Mesodermal cell (in vitro differentiated cells): ENCODE results near the gene MAP2K7.

ENCODE experiments used
- H3K27ac ChIP-seq: 2 replicates; pipeline ENCODE4 v1.7.0; 2013; ENCODE audit warnings: mild to moderate bottlenecking, low read depth, low read length, moderate library complexity; ENCODE audit not compliant: severe bottlenecking
- H3K36me3 ChIP-seq: 2 replicates; pipeline ENCODE4 v1.7.1; 2013; ENCODE audit warnings: mild to moderate bottlenecking, low read length, moderate library complexity; ENCODE audit not compliant: control insufficient read depth, insufficient read depth
- H3K4me1 ChIP-seq: one replicate; pipeline ENCODE4 v1.7.1; 2013; ENCODE audit warnings: mild to moderate bottlenecking, low read length; ENCODE audit not compliant: insufficient read depth, control insufficient read depth, poor library complexity, severe bottlenecking
- H3K4me3 ChIP-seq: 2 replicates; pipeline ENCODE4 v1.7.0; 2013; ENCODE audit warnings: low read length, control low read depth, mild to moderate bottlenecking; ENCODE audit not compliant: insufficient read depth, poor library complexity, severe bottlenecking; ENCODE audit errors: extremely low read depth
- H3K9me3 ChIP-seq: 2 replicates; pipeline ENCODE4 v1.7.1; 2013; ENCODE audit warnings: mild to moderate bottlenecking, low read length, moderate library complexity; ENCODE audit not compliant: control insufficient read depth
- WGBS, 2 experiments: methylation state at CpG; one replicate each; pipeline ENCODE4 v1.1.5; 2013; ENCODE audit warnings: missing lambda C conversion rate in 2 of 2; ENCODE audit not compliant: insufficient coverage in 2 of 2; 5-methylcytosine and 5-hydroxymethylcytosine counted together

Gene MAP2K7

DNA sequence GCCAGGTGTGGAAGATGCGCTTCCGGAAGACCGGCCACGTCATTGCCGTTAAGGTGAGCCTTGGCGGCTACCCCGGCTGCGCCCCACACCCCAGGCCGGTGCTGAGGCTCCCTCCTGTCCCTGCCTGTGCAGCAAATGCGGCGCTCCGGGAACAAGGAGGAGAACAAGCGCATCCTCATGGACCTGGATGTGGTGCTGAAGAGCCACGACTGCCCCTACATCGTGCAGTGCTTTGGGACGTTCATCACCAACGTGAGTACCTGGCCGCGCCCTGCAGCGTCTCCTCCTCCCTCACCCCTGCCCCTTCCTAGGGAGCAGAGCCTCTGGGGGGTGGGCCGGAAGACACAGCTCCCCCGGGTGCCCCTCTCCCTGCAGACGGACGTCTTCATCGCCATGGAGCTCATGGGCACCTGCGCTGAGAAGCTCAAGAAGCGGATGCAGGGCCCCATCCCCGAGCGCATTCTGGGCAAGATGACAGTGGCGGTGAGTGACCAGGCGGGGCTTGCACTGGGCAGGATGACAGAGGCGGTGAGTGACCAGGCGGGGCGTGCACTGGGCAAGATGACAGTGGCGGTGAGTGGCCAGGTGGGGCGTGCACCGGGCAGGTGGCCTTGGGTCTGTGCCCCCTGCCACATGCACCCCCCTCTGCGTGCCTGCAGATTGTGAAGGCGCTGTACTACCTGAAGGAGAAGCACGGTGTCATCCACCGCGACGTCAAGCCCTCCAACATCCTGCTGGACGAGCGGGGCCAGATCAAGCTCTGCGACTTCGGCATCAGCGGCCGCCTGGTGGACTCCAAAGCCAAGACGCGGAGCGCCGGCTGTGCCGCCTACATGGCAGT lies 6.9 kb downstream of the MAP2K7 start:
- H3K4me1 ChIP-seq = no peaks in the 10 kb centered on the region
- no peak overlapping the region for H3K27ac ChIP-seq
- H3K36me3 ChIP-seq = peaks cover 45% of the 10 kb centered on the region
- no peak overlapping the region for H3K4me3 ChIP-seq
- no peaks in the 10 kb centered on the region for H3K9me3 ChIP-seq
- 97% methylated on average over 49 to 50 of the region's 54 CpGs for WGBS, 2 experiments

DNA sequence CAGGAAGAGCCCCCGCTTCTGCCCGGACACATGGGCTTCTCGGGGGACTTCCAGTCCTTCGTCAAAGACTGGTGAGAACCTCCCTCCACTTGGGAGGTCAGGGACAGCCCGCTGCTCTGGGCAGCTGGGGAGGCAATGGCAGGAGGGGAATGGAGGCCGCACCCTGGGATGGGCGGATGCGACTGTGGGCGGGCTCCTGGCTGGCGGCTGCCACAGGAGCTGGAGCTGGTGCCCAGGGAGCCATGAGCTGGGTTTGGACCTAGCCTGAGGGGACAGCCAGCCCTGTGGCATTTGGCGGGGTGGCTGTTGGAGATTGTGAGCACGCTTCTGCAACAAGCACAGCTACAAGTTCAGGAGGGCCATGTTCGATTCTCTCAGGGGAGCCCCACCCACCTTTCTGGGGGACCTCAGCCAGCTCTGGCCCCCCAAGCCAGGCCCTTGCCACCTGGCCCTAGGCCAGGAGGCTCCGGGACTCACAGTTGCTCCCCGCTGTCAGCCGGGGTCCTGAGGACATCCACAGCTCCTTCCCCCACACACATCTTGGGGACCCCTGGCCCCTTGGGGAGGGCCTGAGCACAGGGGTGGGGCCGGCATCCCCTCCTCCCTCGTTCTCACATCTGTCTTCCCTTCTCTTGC lies 7.9 kb downstream of the MAP2K7 start:
- WGBS, 2 experiments = 94 to 96% methylated on average over 14 to 17 of the region's 18 CpGs
- H3K9me3 ChIP-seq = no peaks in the 10 kb centered on the region

DNA sequence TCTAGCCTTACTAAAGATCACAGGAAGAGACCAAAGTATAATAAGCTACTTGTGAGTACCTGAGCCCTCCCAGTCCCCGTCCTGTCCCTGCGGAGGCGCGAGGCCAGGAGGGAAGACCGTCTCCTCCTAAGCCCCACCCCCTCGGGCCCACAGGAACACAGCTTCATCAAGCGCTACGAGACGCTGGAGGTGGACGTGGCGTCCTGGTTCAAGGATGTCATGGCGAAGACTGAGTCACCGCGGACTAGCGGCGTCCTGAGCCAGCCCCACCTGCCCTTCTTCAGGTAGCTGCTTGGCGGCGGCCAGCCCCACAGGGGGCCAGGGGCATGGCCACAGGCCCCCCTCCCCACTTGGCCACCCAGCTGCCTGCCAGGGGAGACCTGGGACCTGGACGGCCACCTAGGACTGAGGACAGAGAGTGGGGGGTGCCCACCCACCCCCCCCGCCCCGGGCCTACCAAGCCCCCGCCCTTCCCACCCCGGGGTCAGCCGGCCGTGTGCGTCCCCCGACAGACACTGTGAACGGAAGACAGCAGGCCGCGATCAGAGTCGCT lies 8.5 kb downstream of the MAP2K7 start:
- WGBS, 2 experiments = 93 to 96% methylated on average over 21 to 26 of the region's 31 CpGs
- Histone ChIP-seq H3K4me1 (peaks cover 7% of the 10 kb centered on the region), H3K9me3 (no peaks in the 10 kb centered on the region), H3K4me3 (no peak overlapping the region), H3K36me3 (peaks cover 37% of the 10 kb centered on the region), H3K27ac (no peak overlapping the region)

More for the DNA sequence above, 7.9 kb downstream of the MAP2K7 start:
- Histone ChIP-seq H3K4me1 (peaks cover 3% of the 10 kb centered on the region), H3K4me3 (no peak overlapping the region), H3K36me3 (peaks cover 37% of the 10 kb centered on the region), H3K27ac (no peak overlapping the region)

DNA sequence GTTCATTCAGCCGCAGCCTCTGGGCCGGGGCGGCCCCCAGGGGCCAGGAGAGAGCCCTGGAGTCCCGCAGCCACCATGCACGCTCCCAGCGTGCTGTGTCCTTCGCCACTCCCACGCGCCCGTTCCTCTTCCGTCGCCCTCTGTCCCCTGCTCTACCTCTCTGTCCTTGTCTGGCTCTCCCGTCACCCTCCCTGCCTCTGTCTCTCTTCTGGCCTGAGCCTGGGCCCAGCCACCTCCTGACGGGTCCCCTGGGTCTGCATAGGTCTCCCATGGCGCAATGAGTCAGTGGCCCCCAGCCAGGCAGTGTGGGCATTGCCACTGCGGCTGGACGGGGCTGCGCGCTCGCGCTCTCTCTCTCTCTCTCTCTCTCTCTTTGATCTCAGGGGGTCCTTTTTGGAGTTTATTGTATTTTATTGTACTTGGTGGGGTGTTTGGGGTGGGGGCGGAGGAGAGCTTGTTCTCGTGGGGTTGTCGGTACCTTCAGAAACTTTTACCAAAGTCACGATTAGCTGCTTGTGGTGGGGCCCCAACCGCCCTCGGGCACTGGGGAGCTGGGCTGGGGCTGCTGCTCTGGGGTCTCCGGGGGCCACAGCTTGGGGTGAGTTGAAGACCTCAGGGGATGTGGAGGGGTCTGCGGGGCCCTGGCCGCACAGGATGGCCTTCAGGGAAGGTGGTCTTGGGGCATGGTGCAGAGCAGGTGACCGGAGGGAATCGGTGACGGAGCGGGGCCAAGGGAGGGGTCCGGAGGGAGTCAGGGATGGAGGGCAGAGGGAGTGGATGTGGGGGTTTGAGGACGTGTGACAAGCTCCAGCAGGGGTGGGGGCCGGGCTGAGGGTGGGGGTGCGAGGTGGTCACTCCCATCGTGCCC lies 9.3 kb downstream of the MAP2K7 start:
- Histone ChIP-seq H3K9me3 (no peaks in the 10 kb centered on the region), H3K27ac (no peak overlapping the region), H3K4me1 (peaks cover 8% of the 10 kb centered on the region), H3K4me3 (no peak overlapping the region), H3K36me3 (peaks cover 37% of the 10 kb centered on the region)
- 94 to 97% methylated on average over 15 to 30 of the region's 39 CpGs for WGBS, 2 experiments

DNA sequence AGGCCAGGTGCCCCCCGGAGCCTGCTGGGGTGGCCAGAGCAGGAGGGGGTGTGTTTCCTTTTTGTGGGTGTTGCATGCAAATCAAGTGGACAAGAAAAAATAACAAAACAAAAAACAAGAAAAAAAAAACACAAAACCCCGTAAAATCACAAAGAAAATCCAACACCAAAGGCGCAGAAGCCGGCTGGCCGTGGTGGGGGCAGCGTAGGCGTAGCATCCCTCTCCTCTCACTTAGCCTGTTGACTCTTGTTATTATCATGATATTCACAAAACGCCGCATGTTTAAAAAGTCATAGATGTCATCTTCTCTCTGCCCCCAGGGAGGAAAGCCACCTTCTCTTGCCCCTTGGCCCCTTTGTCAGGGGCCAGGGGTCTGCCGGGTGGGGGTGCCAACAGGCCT lies 10.0 kb downstream of the MAP2K7 start:
- no peak overlapping the region for H3K4me3 ChIP-seq
- peaks cover 37% of the 10 kb centered on the region for H3K36me3 ChIP-seq
- 96 to 97% methylated on average over 4 to 8 of the region's 10 CpGs for WGBS, 2 experiments
- H3K4me1 ChIP-seq = peaks cover 8% of the 10 kb centered on the region
- no peak overlapping the region for H3K27ac ChIP-seq
- H3K9me3 ChIP-seq = no peaks in the 10 kb centered on the region

DNA sequence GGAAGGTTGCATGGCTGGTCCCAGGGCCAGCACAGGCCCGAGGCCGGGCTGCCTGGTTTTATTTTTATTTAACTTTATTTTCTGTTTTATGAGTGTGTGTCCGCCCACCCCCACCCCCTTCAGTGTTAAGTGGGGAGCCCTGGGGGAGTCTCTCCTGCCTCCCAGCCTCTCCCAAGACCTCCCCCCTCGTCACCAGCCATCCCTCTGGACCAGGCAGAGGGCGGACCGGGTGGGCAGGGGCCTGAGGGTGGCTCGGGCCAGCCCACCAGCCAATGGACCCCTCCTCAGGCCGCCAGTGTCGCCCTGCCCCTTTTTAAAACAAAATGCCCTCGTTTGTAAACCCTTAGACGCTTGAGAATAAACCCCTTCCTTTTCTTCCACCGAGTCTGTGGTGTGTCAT lies 10.4 kb downstream of the MAP2K7 start:
- no peak overlapping the region for H3K4me3 ChIP-seq
- 86 to 97% methylated on average over 5 to 7 of the region's 12 CpGs for WGBS, 2 experiments
- no peaks in the 10 kb centered on the region for H3K9me3 ChIP-seq
- H3K36me3 ChIP-seq = peaks cover 37% of the 10 kb centered on the region
- peaks cover 8% of the 10 kb centered on the region for H3K4me1 ChIP-seq
- H3K27ac ChIP-seq = no peak overlapping the region

DNA sequence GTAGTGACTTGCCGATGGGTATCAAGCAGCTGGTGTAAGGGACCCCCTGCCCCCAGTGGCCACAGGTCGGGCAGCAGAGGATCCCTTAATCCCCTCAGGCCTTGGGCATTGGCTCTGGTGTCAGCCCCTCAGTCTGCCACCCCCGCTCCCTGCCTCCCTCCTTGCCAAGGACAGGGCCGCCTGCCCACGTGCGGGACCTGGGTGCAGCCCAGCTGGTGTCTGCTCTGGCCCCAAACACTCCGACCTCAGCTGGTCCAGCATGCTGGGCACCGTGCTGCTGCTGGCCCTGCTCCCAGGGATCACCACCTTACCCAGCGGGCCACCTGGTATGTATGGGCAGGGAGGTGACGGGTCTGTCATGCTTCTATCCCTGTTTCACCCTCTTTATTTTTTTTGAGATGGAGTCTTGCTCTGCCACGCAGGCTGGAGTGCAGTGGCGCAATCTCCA lies 10.9 kb downstream of the MAP2K7 start, which contains the start of gene TGFBR3L:
Gene TGFBR3L (plus strand): TSS at position 233 of the 448 bp plus-strand sequence.
- Histone ChIP-seq H3K27ac (no peak within 1 kb of the TSS), H3K9me3 (no peaks in the 10 kb centered on the region), H3K4me1 (peaks cover 8% of the 10 kb centered on the region), H3K4me3 (peak within 1 kb of the TSS; percentile 39), H3K36me3 (peaks cover 37% of the 10 kb centered on the region)
- 88 to 98% methylated on average over 8 to 12 of the region's 12 CpGs for WGBS, 2 experiments

DNA sequence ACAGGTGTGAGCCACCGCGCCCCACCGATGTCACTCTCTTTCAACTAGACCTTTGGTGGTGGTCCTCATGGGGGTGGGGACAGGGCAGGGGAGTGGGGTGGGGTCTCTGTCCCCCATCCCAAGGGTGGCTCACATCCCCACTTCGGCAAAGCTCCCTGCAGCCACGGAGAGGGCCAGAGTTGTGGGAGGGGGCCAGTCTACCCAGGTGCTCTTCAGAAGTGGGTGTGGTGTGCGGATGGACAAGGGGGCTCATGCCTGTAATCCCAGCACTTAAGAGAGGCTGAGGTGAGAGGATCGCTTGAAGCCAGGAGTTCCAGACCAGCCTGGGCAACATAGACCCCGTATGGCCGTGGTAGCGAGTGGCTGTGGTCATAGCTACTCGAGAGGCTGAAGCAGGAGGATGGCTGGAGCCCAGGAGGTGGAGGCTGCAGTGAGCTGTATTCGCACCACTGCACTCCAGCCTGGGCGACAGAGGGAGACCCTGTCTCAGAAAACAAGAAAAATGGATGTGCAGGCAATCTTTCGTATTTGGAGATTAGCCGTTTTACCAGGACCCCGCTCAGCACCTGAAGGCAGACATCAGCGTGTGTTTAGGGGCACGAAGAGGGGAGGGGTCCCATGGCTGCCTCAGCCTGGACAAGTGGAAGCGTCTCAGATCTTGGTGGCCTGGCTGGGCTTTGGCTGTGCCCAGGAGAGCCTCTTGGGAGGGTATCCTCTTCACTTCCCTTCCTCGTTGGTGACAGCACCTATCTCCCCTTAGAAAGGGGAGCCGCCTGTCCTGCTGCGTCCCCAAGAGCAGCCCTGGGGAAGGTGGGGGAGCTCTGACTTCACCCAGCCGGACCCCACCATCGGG lies 11.8 kb downstream of the MAP2K7 start:
- WGBS, 2 experiments = 75 to 76% methylated on average over 18 to 19 of the region's 24 CpGs
- peaks cover 29% of the 10 kb centered on the region for H3K36me3 ChIP-seq
- H3K4me3 ChIP-seq = peak overlapping the region; percentile 39
- no peaks in the 10 kb centered on the region for H3K9me3 ChIP-seq
- H3K4me1 ChIP-seq = peaks cover 8% of the 10 kb centered on the region
- H3K27ac ChIP-seq = no peak overlapping the region

DNA sequence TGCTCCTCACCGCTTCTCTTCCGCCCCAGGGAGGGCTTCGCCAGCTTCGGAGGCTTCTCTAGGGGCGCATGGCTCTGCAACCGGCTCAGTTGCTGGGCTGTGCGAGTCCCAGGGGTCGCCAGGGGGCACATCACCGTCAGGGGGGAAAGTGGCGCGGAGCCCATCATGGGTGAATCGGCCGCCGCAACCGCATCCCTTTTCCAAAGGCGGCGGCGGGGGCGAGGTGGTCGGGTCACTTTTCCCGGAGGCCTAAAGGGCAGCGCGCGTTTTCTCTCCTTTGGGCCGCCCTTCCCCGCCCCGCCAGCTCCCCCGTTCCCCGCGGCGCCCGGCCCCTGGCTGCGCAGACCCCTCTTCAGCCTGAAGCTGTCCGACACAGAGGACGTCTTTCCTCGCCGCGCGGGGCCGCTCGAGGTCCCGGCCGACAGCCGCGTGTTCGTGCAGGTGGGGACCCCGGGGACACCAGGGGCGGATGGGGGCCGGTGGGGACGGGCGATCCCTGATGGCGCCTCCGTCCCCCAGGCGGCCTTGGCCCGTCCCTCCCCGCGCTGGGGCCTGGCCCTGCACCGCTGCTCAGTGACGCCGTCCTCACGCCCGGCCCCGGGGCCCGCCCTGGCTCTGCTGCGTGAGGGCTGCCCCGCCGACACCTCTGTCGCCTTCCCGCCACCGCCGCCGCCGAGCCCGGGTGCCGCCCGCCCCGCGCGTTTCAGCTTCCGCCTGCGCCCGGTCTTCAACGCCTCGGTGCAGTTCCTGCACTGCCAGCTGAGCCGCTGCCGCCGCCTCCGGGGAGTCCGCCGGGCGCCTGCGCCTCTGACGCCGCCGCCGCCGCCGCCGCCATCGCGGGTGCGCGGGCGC lies 12.7 kb downstream of the MAP2K7 start:
- no peak overlapping the region for H3K27ac ChIP-seq
- H3K4me3 ChIP-seq = peak overlapping the region; percentile 39
- H3K4me1 ChIP-seq = peaks cover 9% of the 10 kb centered on the region
- peaks cover 20% of the 10 kb centered on the region for H3K36me3 ChIP-seq
- no peaks in the 10 kb centered on the region for H3K9me3 ChIP-seq
- 1 to 2% methylated on average over 69 to 85 of the region's 104 CpGs for WGBS, 2 experiments
